Measurements from ENCODE around the gene CTNNA1.

The CTNNA1 gene

GRCh38 chr5:138954257-138955012 is 201.2 kb downstream of the CTNNA1 start:
- no peak for DNase-seq (ENCODE audit: extremely low read depth, insufficient read length)
- H3K4me3 ChIP-seq (replicated peaks; ENCODE audit: low read depth, low read length), result no peak overlapping the region
- TF ChIP-seq, protein P1, sequence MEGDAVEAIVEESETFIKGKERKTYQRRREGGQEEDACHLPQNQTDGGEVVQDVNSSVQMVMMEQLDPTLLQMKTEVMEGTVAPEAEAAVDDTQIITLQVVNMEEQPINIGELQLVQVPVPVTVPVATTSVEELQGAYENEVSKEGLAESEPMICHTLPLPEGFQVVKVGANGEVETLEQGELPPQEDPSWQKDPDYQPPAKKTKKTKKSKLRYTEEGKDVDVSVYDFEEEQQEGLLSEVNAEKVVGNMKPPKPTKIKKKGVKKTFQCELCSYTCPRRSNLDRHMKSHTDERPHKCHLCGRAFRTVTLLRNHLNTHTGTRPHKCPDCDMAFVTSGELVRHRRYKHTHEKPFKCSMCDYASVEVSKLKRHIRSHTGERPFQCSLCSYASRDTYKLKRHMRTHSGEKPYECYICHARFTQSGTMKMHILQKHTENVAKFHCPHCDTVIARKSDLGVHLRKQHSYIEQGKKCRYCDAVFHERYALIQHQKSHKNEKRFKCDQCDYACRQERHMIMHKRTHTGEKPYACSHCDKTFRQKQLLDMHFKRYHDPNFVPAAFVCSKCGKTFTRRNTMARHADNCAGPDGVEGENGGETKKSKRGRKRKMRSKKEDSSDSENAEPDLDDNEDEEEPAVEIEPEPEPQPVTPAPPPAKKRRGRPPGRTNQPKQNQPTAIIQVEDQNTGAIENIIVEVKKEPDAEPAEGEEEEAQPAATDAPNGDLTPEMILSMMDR (IDR thresholded peaks at IDR 0.05; ENCODE audit: insufficient read depth, low read length, poor library complexity, severe bottlenecking), result no peak
- peaks cover 9% of the 10 kb centered on the region for H3K36me3 ChIP-seq (ENCODE audit: control insufficient read depth, insufficient read depth, low read length)
- no peaks in the 10 kb centered on the region for H3K27me3 ChIP-seq (replicated peaks; ENCODE audit: control insufficient read depth, insufficient read depth, low read length)

DNA sequence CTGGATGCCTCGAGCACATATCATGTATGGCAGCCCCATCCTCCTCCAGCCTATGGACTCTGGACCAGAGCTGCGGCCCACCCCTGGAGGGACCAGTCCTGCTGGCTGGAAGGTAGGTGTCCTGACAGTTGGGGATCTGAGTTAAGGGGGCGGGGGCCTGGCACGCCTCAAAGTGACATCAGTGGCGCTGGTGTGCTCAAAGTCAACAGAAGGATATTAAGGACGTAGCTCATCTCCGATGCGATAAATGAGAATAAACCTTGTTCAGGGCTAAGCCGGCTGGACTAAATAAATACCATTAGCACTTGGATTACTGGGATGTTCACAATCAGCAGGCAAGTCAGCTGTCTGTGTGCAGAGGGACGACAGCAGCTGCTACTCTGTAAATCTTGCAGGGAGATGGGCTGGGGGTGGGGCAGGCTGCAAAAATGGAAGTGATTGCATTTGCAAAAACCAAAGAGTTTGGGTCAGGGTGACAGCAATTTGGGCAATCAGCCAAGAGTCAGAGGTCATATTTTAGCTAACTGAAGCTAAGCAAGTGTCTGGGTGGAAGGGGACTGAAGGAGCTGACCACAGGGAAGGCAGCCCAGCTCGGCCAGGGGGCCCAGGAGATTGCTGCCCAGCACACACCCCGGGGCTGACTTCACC is 201.9 kb downstream of the CTNNA1 start:
- no peak for DNase-seq (ENCODE audit: extremely low read depth, insufficient read length)
- Histone ChIP-seq H3K27me3 (replicated peaks; ENCODE audit: control insufficient read depth, insufficient read depth, low read length) (no peaks in the 10 kb centered on the region), H3K4me3 (replicated peaks; ENCODE audit: low read depth, low read length) (no peak overlapping the region), H3K36me3 (ENCODE audit: control insufficient read depth, insufficient read depth, low read length) (peaks cover 9% of the 10 kb centered on the region)
- TF ChIP-seq, protein P1 (IDR thresholded peaks at IDR 0.05; ENCODE audit: insufficient read depth, low read length, poor library complexity, severe bottlenecking), result no peak

DNA sequence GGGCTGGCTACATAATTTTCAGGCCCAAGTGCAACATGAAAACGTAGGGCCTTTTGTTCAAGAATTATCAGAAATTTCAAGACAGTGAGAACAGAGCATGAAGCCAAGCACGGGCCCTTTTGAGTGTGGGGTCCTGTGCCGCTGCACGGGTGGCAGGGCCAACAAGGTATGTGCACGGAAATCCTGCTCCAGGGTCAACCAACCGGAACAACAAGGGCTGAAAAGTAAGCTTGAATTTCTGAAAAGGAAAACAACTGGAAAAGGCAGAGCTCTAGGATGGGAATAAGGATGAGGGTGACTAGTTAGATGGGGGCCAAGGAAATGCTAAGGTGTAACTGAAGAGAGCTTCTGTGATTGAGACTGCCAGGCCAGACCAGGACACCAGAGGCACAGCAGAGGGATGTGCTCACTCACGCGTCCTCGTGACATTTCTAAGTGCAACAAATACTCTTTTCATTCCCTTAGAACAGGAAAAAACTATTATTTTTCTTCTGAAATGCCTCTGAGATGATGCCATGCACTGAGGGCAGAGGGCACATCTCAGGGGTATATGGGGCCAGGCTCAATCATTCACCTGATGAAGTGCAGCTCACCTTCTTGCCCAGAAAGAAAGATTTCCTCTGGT is 202.6 kb downstream of the CTNNA1 start:
- Histone ChIP-seq H3K4me3 (replicated peaks; ENCODE audit: low read depth, low read length) (no peak overlapping the region), H3K27me3 (replicated peaks; ENCODE audit: control insufficient read depth, insufficient read depth, low read length) (no peaks in the 10 kb centered on the region), H3K36me3 (ENCODE audit: control insufficient read depth, insufficient read depth, low read length) (peaks cover 7% of the 10 kb centered on the region)
- DNase-seq (ENCODE audit: extremely low read depth, insufficient read length), result no peak
- TF ChIP-seq, protein P1 (IDR thresholded peaks at IDR 0.05; ENCODE audit: insufficient read depth, low read length, poor library complexity, severe bottlenecking), result no peak

DNA sequence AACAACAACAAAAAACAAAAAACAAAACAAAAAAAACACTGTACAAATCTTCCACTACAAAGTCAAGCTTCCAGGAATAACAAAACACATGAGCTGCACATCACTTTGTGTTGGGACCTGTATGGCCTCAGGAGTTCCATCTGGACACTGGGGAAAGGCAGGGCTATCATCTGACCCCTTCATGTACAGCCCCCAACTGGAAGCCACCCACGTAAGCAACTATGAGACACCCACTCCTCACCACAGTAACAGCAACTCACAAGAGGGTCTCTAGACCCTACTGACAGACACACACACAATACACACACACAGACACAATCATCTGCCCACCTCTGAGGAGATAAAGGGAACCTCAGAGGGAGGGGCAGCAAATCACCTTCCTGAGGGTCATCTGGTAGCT is 203.6 kb downstream of the CTNNA1 start:
- Histone ChIP-seq H3K36me3 (ENCODE audit: control insufficient read depth, insufficient read depth, low read length) (peaks cover 3% of the 10 kb centered on the region; the same call in 1 of the 2 replicates), H3K4me3 (replicated peaks; ENCODE audit: low read depth, low read length) (no peak overlapping the region), H3K27me3 (replicated peaks; ENCODE audit: control insufficient read depth, insufficient read depth, low read length) (no peaks in the 10 kb centered on the region)
- TF ChIP-seq, protein P1 (IDR thresholded peaks at IDR 0.05; ENCODE audit: insufficient read depth, low read length, poor library complexity, severe bottlenecking), result no peak
- DNase-seq (ENCODE audit: extremely low read depth, insufficient read length), result no peak

DNA sequence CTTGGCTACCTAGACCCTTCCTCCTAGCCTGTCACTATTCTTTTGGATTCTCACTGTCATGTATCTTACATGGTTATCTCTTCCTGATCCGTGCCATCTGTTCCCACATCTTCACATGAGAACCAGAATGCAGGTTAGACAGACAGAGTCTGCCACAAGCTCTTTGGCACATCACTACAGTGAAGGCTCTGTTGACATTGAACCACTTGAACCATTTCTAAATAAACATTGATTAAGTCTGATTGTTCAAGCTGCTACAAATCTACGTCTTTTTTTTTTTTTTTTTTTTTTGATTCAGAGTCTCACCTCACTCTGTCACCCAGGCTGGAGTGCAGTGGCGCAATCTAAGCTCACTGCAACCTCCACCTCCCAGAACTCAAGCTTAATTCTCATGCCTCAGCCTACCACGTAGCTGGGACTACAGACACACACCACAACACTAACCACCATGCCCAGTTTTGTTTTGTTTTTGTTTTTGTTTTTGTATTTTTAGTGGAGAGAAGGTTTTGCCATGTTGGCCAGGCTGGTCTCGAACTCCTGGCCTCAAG is 207.0 kb downstream of the CTNNA1 start:
- no peaks in the 10 kb centered on the region; the same call in none of the 2 replicates for H3K36me3 ChIP-seq (ENCODE audit: control insufficient read depth, insufficient read depth, low read length)
- H3K4me3 ChIP-seq (replicated peaks; ENCODE audit: low read depth, low read length), result no peak overlapping the region
- H3K27me3 ChIP-seq (replicated peaks; ENCODE audit: control insufficient read depth, insufficient read depth, low read length), result no peaks in the 10 kb centered on the region
- TF ChIP-seq, protein P1 (IDR thresholded peaks at IDR 0.05; ENCODE audit: insufficient read depth, low read length, poor library complexity, severe bottlenecking), result no peak
- DNase-seq (ENCODE audit: extremely low read depth, insufficient read length), result no peak

Measured in GM06990 (cell line).